Fibroblast of skin of right biceps (primary cell): Measurements from ENCODE around the gene PNRC1.
"Not testable (repeated sequence)": the region's sequence is repeated elsewhere in the genome, so short reads cannot be mapped to it uniquely, and the experiment has no call there.

Experiments used
- DNase-seq: peaks from one replicate; pipeline ENCODE4 v3.0.0-alpha.2; 2013

Gene PNRC1

GRCh38 chr6:89116702-89117101, 36.2 kb downstream of the PNRC1 start:
- DNase-seq = no peak

GRCh38 chr6:89117211-89118108, 36.9 kb downstream of the PNRC1 start, which contains the start of gene SRSF12:
TSS of gene SRSF12 (minus strand) at chr6:89118071. CDS start at chr6:89117887, 184 bp downstream.
- peak; percentile 55 for DNase-seq

- no peak for DNase-seq
These were observed 38.4 kb downstream of the PNRC1 start for GRCh38 chr6:89118931-89119330.

- DNase-seq = no peak
These were observed 39.8 kb downstream of the PNRC1 start for GRCh38 chr6:89120371-89120770.

GRCh38 chr6:89121934-89122333, 41.4 kb downstream of the PNRC1 start:
- DNase-seq = no peak

GRCh38 chr6:89122625-89123024, 42.1 kb downstream of the PNRC1 start:
- DNase-seq = peak; percentile 31

GRCh38 chr6:89128256-89128671, 47.7 kb downstream of the PNRC1 start:
- DNase-seq = not testable (repeated sequence)

GRCh38 chr6:89131599-89131998, 51.0 kb downstream of the PNRC1 start:
- DNase-seq = no peak

GRCh38 chr6:89132057-89132456, 51.5 kb downstream of the PNRC1 start:
- DNase-seq = no peak

GRCh38 chr6:89133981-89134380, 53.4 kb downstream of the PNRC1 start:
- no peak for DNase-seq

GRCh38 chr6:89134723-89135122, 54.2 kb downstream of the PNRC1 start:
- DNase-seq = no peak
